Measurements from ENCODE around the gene DDIAS. TPM values are rescaled to one million over a fixed set of nuclear protein-coding genes. Genes with fewer than 3 reads are reported as not detected.

Gene DDIAS
- total and polyA plus RNA-seq, 9 donors: 0.38 to 1.2 (median 0.69) TPM; not detected in 1

GRCh38 chr11:82901922-82902485 lies 468 bp downstream of the DDIAS start:
- Histone ChIP-seq H3K27ac (no peak overlapping the region), H3K4me3 (peak overlapping the region; percentile 85), H3K4me1 (ENCODE audit: insufficient read depth) (no peaks in the 10 kb centered on the region), H3K36me3 (no peaks in the 10 kb centered on the region), H3K9me3 (no peaks in the 10 kb centered on the region), H3K27me3 (no peaks in the 10 kb centered on the region)
- DNase-seq: no peak
- 0 to 2% (median 1%) methylated on average over 15 of the region's 15 CpGs for WGBS, 3 donors
- TF ChIP-seq EP300 (IDR thresholded peaks at IDR 0.05): no peak
- TF ChIP-seq POLR2A (IDR thresholded peaks at IDR 0.05): no peak
- no peak for TF ChIP-seq CTCF (IDR thresholded peaks at IDR 0.05)
- intact Hi-C loops (cut with DNase I): loop anchor here (2.0 to 10.0 kb wide), 6 partner anchors 171 to 913 kb away; partner anchors contain the start of gene ANKRD42 (in 2 of the 4)

- 67 to 73% (median 68%) methylated on average over 3 of the region's 3 CpGs for WGBS, 3 donors
- H3K36me3 ChIP-seq: no peaks in the 10 kb centered on the region
- H3K4me1 ChIP-seq (ENCODE audit: insufficient read depth): no peaks in the 10 kb centered on the region
- no peak overlapping the region for H3K27ac ChIP-seq
- H3K27me3 ChIP-seq: no peaks in the 10 kb centered on the region
- no peaks in the 10 kb centered on the region for H3K9me3 ChIP-seq
- no peak for DNase-seq
- TF ChIP-seq CTCF (IDR thresholded peaks at IDR 0.05) (no peak), EP300 (IDR thresholded peaks at IDR 0.05) (no peak), POLR2A (IDR thresholded peaks at IDR 0.05) (no peak)
- intact Hi-C loops (cut with DNase I): loop anchor here (5.0 to 10.0 kb wide), 5 partner anchors 182 to 912 kb away; partner anchors contain the start of gene ANKRD42 (in 2 of the 4)
- H3K4me3 ChIP-seq: no peak overlapping the region
These were observed 1.3 kb downstream of the DDIAS start for GRCh38 chr11:82902880-82903279.

GRCh38 chr11:82903843-82904586 lies 2.5 kb downstream of the DDIAS start:
- 78 to 81% (median 80%) methylated on average over 3 of the region's 3 CpGs for WGBS, 3 donors
- no peaks in the 10 kb centered on the region for H3K9me3 ChIP-seq
- no peaks in the 10 kb centered on the region for H3K4me1 ChIP-seq (ENCODE audit: insufficient read depth)
- intact Hi-C loops (cut with DNase I): loop anchor here (5.0 to 10.0 kb wide), 5 partner anchors 181 to 911 kb away; partner anchors contain the start of gene ANKRD42 (in 2 of the 4)
- TF ChIP-seq CTCF (IDR thresholded peaks at IDR 0.05): no peak
- TF ChIP-seq POLR2A (IDR thresholded peaks at IDR 0.05): no peak
- TF ChIP-seq EP300 (IDR thresholded peaks at IDR 0.05): no peak
- H3K4me3 ChIP-seq: no peak overlapping the region
- H3K27me3 ChIP-seq: no peaks in the 10 kb centered on the region
- DNase-seq: no peak
- no peaks in the 10 kb centered on the region for H3K36me3 ChIP-seq
- H3K27ac ChIP-seq: no peak overlapping the region

- intact Hi-C loops (cut with DNase I): loop anchor here in 3 of 4 donors (5.0 to 10.0 kb wide), 5 partner anchors 179 to 909 kb away; no protein-coding TSS in a partner anchor
- WGBS, 3 donors: 27 to 39% (median 32%) methylated on average over 1 of the region's 1 CpG
These were observed 4.7 kb downstream of the DDIAS start for GRCh38 chr11:82906236-82906635.

More at GRCh38 chr11:82906236-82906635, 4.7 kb downstream of the DDIAS start:
- no peaks in the 10 kb centered on the region for H3K36me3 ChIP-seq
- no peaks in the 10 kb centered on the region for H3K27me3 ChIP-seq
- no peak for TF ChIP-seq POLR2A (IDR thresholded peaks at IDR 0.05)
- no peak for TF ChIP-seq EP300 (IDR thresholded peaks at IDR 0.05)
- peak in 2 of 3 donors; percentile 21 to 33 for TF ChIP-seq CTCF (IDR thresholded peaks at IDR 0.05)
- no peak for DNase-seq
- no peak overlapping the region for H3K4me3 ChIP-seq
- no peak overlapping the region for H3K27ac ChIP-seq
- no peaks in the 10 kb centered on the region for H3K4me1 ChIP-seq (ENCODE audit: insufficient read depth)
- no peaks in the 10 kb centered on the region for H3K9me3 ChIP-seq
